Measurements from ENCODE around the gene NRG2. TPM values are rescaled to one million over a fixed set of nuclear protein-coding genes. Genes with fewer than 3 reads are reported as not detected.

NRG2 gene
- polyA plus RNA-seq, 3 donors, result 0.01 TPM; not detected in 2

DNA sequence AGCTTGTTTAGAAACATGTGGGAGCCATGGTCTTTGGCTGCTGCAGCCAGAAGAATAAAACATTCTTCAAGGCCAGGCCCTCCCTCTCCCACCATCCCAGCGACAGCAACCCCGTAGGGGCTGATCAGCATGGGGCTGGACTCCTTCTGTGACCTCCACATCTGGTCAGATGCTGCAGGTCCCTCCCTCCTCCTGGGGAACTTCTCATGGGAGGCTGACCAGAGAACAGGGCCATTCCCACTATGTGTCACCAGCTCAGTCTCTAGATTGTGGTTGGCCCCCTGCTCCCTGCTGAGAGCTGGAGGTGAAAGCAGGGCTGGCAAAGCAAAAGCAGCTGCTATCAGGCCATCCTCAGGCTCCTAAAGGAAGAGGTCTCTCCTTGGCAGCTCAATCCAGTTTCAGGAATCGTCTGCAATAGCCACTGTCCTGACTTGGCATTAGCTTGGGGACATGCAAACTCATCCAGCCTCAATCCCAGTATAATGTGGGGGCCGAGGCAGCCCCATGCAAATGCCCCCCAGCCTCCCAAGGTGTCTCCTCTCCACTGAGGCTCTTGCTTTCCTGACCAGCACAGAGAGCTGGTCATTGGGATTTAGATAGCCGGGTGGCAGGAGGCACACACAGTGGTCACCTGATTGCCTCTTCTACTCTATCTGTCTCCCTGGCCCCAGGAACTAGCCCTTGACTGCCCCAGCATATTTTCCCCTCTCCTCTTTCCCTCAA lies 81.5 kb downstream of the NRG2 start:
- peaks cover 4% of the 10 kb centered on the region for H3K4me1 Mint-ChIP-seq
- Histone ChIP-seq H3K9me3 (replicated peaks in 1 of 2; ENCODE audit: control insufficient read depth in 1 of 2, insufficient read depth in 1 of 2, low read length in 2 of 2) (no peaks in the 10 kb centered on the region), H3K27ac (ENCODE audit: low read depth in 1 of 2, low read length in 2 of 2) (no peak overlapping the region), H3K4me2 (replicated peaks; ENCODE audit: extremely low read depth, low read length, poor library complexity, severe bottlenecking) (no peak overlapping the region), H3K27me3 (ENCODE audit: control insufficient read depth in 2 of 2, insufficient read depth in 2 of 2, low read length in 2 of 2) (peaks cover 0 to 2% of the 10 kb centered on the region in 2 donors), H3K36me3 (replicated peaks in 1 of 2; ENCODE audit: control insufficient read depth in 1 of 2, insufficient read depth in 2 of 2, low read length in 2 of 2) (no peaks in the 10 kb centered on the region), H4K20me1 (ENCODE audit: insufficient read depth, low read length) (no peaks in the 10 kb centered on the region), H3K9ac (ENCODE audit: insufficient read depth, low read length, poor library complexity, severe bottlenecking) (no peak overlapping the region), H3K4me3 (replicated peaks in 1 of 3; ENCODE audit: low read depth in 2 of 3, low read length in 3 of 3) (no peak overlapping the region), H3K4me1 (ENCODE audit: control insufficient read depth in 1 of 2, insufficient read depth in 2 of 2, low read length in 2 of 2) (no peaks in the 10 kb centered on the region), H3K79me2 (ENCODE audit: insufficient read depth, low read length) (no peaks in the 10 kb centered on the region), H2AFZ (ENCODE audit: insufficient read depth, low read depth, low read length, poor library complexity, severe bottlenecking) (no peak overlapping the region)
- peak overlapping the region in 1 of 7 donors; percentile 54 for H3K27ac Mint-ChIP-seq
- peaks cover 6 to 19% (median 15%) of the 10 kb centered on the region in 3 donors for H3K27me3 Mint-ChIP-seq (ENCODE audit: low read depth in 3 of 3)
- TF ChIP-seq, protein P1, sequence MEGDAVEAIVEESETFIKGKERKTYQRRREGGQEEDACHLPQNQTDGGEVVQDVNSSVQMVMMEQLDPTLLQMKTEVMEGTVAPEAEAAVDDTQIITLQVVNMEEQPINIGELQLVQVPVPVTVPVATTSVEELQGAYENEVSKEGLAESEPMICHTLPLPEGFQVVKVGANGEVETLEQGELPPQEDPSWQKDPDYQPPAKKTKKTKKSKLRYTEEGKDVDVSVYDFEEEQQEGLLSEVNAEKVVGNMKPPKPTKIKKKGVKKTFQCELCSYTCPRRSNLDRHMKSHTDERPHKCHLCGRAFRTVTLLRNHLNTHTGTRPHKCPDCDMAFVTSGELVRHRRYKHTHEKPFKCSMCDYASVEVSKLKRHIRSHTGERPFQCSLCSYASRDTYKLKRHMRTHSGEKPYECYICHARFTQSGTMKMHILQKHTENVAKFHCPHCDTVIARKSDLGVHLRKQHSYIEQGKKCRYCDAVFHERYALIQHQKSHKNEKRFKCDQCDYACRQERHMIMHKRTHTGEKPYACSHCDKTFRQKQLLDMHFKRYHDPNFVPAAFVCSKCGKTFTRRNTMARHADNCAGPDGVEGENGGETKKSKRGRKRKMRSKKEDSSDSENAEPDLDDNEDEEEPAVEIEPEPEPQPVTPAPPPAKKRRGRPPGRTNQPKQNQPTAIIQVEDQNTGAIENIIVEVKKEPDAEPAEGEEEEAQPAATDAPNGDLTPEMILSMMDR (IDR thresholded peaks at IDR 0.05), result no peak
- H3K36me3 Mint-ChIP-seq, result no peaks in the 10 kb centered on the region
- no peaks in the 10 kb centered on the region for H3K9me3 Mint-ChIP-seq
- intact Hi-C loops (cut with micrococcal nuclease), result no loop called here
- H3K4me3 Mint-ChIP-seq, result no peak overlapping the region
- WGBS (ENCODE audit: insufficient coverage), result 93% methylated on average over 4 of the region's 5 CpGs
- DNase-seq, result no peak

DNA sequence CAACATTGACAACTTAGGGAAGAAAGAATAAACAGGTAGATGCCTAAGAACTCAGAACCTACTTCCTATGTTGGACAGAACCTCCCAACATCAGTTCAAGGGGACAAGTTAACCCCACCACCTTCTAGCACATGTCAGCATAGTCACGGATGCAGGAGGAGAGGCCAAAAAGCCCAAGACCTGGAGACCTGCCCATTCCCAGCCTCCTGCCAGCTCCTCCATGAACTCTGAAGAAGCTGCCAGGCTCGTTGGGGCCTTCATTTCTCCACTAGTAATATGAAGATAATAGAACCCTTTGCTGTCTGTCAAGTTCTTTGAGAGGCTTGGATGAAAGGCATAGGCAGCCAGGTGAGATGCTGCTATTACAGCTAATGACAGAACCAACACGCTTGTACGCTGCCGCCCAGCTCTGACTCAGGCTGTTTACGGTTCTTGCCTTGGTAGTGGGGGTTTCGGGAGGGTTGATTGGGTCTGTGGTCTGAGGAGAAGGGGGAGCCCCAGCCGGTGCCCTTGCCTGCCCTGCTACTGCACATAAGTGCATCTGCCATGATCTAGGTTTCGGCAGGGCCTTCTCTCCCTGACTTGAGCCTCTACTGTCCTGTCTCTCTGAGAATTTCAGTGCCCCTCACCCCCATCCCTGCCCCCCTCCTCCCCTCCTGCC lies 82.2 kb downstream of the NRG2 start:
- H3K36me3 ChIP-seq (replicated peaks in 1 of 2; ENCODE audit: control insufficient read depth in 1 of 2, insufficient read depth in 2 of 2, low read length in 2 of 2), result no peaks in the 10 kb centered on the region
- H3K27me3 ChIP-seq (ENCODE audit: control insufficient read depth in 2 of 2, insufficient read depth in 2 of 2, low read length in 2 of 2), result peaks cover 0 to 2% of the 10 kb centered on the region in 2 donors
- H3K27ac Mint-ChIP-seq, result no peak overlapping the region
- H3K4me1 ChIP-seq (ENCODE audit: control insufficient read depth in 1 of 2, insufficient read depth in 2 of 2, low read length in 2 of 2), result no peaks in the 10 kb centered on the region
- WGBS (ENCODE audit: insufficient coverage), result 92% methylated on average over 2 of the region's 9 CpGs
- H3K27me3 Mint-ChIP-seq (ENCODE audit: low read depth in 3 of 3), result peaks cover 3 to 19% (median 11%) of the 10 kb centered on the region in 3 donors
- H3K36me3 Mint-ChIP-seq, result no peaks in the 10 kb centered on the region
- TF ChIP-seq, protein P1 (IDR thresholded peaks at IDR 0.05), result no peak
- H3K4me1 Mint-ChIP-seq, result no peaks in the 10 kb centered on the region
- no peaks in the 10 kb centered on the region for H3K9me3 ChIP-seq (replicated peaks in 1 of 2; ENCODE audit: control insufficient read depth in 1 of 2, insufficient read depth in 1 of 2, low read length in 2 of 2)
- H3K4me3 Mint-ChIP-seq, result no peak overlapping the region
- H3K9me3 Mint-ChIP-seq, result no peaks in the 10 kb centered on the region
- H3K4me2 ChIP-seq (replicated peaks; ENCODE audit: extremely low read depth, low read length, poor library complexity, severe bottlenecking), result no peak overlapping the region
- no peak overlapping the region for H3K4me3 ChIP-seq (replicated peaks in 1 of 3; ENCODE audit: low read depth in 2 of 3, low read length in 3 of 3)
- no peaks in the 10 kb centered on the region for H3K79me2 ChIP-seq (ENCODE audit: insufficient read depth, low read length)
- H4K20me1 ChIP-seq (ENCODE audit: insufficient read depth, low read length), result no peaks in the 10 kb centered on the region
- intact Hi-C loops (cut with micrococcal nuclease), result no loop called here
- no peak for DNase-seq
- no peak overlapping the region for H3K9ac ChIP-seq (ENCODE audit: insufficient read depth, low read length, poor library complexity, severe bottlenecking)
- H3K27ac ChIP-seq (ENCODE audit: low read depth in 1 of 2, low read length in 2 of 2), result no peak overlapping the region
- no peak overlapping the region for H2AFZ ChIP-seq (ENCODE audit: insufficient read depth, low read depth, low read length, poor library complexity, severe bottlenecking)
